Ovary (tissue), 3 donors: ENCODE results near the gene ASTL.

ENCODE experiments used
- CTCF ChIP-seq, 3 donors: fragments of 450-650 bp in 2 of 3; fragments of 200-600 bp in 1 of 3; IDR thresholded peaks; one replicate each; pipeline versions ENCODE4 v1.5.1 to v1.8.0; 2016 to 2022; ENCODE audit warnings: antibody characterized with exemption in 3 of 3, mild to moderate bottlenecking in 1 of 3
- EP300 ChIP-seq: sonication (generic); formaldehyde crosslinking; IDR thresholded peaks from one replicate; pipeline ENCODE4 v1.6.1; 2017; ENCODE audit warnings: antibody characterized with exemption
- POLR2A ChIP-seq: fragments of 450-650 bp; IDR thresholded peaks from one replicate; pipeline ENCODE4 v1.6.1; 2017; ENCODE audit warnings: antibody characterized with exemption, mild to moderate bottlenecking, moderate library complexity
- donor health status: DM: no; HTN: no; CAD: no.

- TF ChIP-seq CTCF (IDR thresholded peaks at IDR 0.05) (no peak), POLR2A (no peak), EP300 (no peak)
These were observed 37.6 kb upstream of the ASTL start for GRCh38 chr2:96175951-96176350.
